ENCODE measurements around the gene ARMH4. TPM values are rescaled to one million over a fixed set of nuclear protein-coding genes. Genes with fewer than 3 reads are reported as not detected.

Gene ARMH4
- total and polyA plus RNA-seq, 10 donors, result 0.02 to 3.7 (median 1.2) TPM

DNA sequence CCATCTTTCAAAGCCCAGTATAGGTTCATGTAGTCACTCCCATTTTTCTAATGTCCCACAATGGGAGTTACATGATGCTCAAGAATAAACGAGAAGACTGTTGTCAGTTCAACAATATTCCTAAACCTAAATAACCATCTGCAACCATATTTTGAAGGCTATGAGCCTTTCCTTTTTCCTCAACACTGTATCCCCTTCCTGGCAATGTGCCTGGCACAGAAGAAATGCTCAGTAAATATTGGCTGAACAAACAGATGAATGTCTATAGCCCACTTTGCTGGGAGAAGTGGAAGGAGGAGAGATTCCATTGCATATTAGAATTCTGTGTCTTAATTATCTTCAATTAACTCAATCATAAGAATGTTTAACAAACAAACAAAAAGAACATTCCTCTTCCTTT lies 6.1 kb downstream of the ARMH4 start:
- WGBS, 5 donors, result 58 to 87% (median 79%) methylated on average over 1 of the region's 1 CpG
- H3K27ac ChIP-seq, result no peak overlapping the region

DNA sequence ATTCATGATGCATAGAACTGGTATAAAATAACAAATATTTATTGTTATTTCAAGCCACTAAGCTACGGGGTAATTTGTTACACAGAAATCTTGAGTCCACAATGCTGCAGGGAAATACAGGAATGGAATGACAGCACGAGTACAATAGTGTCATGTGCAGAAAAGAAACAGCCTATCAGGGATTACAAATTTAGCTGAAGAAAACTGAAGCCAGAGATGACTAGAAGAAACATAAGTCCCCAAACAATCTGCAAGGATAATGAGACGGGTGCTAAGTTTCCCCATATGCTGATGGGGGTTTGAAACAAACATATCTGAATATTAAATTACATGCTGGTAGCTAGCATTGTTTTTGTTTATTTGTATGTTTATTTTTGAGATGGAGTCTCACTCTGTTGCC lies 8.9 kb downstream of the ARMH4 start:
- DNase-seq, result no peak
- Histone ChIP-seq H3K36me3 (no peaks in the 10 kb centered on the region), H3K4me3 (no peak overlapping the region), H3K4me1 (no peaks in the 10 kb centered on the region), H3K27ac (no peak overlapping the region), H3K27me3 (replicated peaks in 1 of 7) (peaks cover 0 to 10% (median 0%) of the 10 kb centered on the region in 7 donors), H3K9me3 (no peaks in the 10 kb centered on the region)
- WGBS, 5 donors, result 80 to 91% (median 84%) methylated on average over 3 of the region's 3 CpGs
- intact Hi-C loops (cut with DNase I; ENCODE audit: low total_unique reads), result no loop called here
- TF ChIP-seq, protein P1, sequence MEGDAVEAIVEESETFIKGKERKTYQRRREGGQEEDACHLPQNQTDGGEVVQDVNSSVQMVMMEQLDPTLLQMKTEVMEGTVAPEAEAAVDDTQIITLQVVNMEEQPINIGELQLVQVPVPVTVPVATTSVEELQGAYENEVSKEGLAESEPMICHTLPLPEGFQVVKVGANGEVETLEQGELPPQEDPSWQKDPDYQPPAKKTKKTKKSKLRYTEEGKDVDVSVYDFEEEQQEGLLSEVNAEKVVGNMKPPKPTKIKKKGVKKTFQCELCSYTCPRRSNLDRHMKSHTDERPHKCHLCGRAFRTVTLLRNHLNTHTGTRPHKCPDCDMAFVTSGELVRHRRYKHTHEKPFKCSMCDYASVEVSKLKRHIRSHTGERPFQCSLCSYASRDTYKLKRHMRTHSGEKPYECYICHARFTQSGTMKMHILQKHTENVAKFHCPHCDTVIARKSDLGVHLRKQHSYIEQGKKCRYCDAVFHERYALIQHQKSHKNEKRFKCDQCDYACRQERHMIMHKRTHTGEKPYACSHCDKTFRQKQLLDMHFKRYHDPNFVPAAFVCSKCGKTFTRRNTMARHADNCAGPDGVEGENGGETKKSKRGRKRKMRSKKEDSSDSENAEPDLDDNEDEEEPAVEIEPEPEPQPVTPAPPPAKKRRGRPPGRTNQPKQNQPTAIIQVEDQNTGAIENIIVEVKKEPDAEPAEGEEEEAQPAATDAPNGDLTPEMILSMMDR (IDR thresholded peaks at IDR 0.05 in 8 of 11, conservative IDR thresholded peaks at IDR 0.05 in 3 of 11), result no peak
- TF ChIP-seq POLR2A (IDR thresholded peaks at IDR 0.05) (no peak), POLR2AphosphoS5 (IDR thresholded peaks at IDR 0.05) (no peak)

More for the DNA sequence above, 6.1 kb downstream of the ARMH4 start:
- H3K27me3 ChIP-seq (replicated peaks in 1 of 7), result peaks cover 0 to 36% (median 6%) of the 10 kb centered on the region in 7 donors
- H3K36me3 ChIP-seq, result no peaks in the 10 kb centered on the region
- no peaks in the 10 kb centered on the region for H3K9me3 ChIP-seq
- no peak for DNase-seq
- TF ChIP-seq POLR2AphosphoS5 (IDR thresholded peaks at IDR 0.05), result no peak
- TF ChIP-seq POLR2A (IDR thresholded peaks at IDR 0.05), result no peak
- TF ChIP-seq, protein P1 (IDR thresholded peaks at IDR 0.05 in 8 of 11, conservative IDR thresholded peaks at IDR 0.05 in 3 of 11), result no peak
- peaks cover 0 to 3% (median under 1%) of the 10 kb centered on the region in 6 donors for H3K4me1 ChIP-seq
- intact Hi-C loops (cut with DNase I; ENCODE audit: low total_unique reads), result no loop called here
- H3K4me3 ChIP-seq, result no peak overlapping the region

DNA sequence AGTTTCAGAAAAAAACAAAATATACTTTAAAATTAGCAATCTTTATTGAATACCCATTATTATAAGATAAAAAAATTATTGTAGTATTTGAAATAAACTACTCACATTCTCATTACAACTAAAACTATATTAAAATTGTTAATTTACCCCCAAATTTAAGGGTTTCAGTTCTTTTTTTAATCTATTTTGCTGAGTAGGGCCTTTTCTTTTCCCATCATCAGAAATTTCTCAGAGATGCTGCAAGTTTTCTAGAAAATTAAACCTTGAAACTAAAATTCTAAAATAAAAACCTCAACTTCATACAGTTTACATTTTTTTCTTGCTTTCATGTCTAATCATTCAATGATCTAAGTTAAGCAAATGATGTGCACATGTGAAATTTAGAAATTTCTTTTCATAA lies 10.1 kb downstream of the ARMH4 start:
- Histone ChIP-seq H3K9me3 (no peaks in the 10 kb centered on the region), H3K4me1 (no peaks in the 10 kb centered on the region), H3K27ac (no peak overlapping the region), H3K4me3 (no peak overlapping the region), H3K27me3 (replicated peaks in 1 of 7) (no peaks in the 10 kb centered on the region), H3K36me3 (no peaks in the 10 kb centered on the region)
- DNase-seq, result no peak
- intact Hi-C loops (cut with DNase I; ENCODE audit: low total_unique reads), result no loop called here
- TF ChIP-seq, protein P1 (IDR thresholded peaks at IDR 0.05 in 8 of 11, conservative IDR thresholded peaks at IDR 0.05 in 3 of 11), result no peak
- TF ChIP-seq POLR2A (IDR thresholded peaks at IDR 0.05) (no peak), POLR2AphosphoS5 (IDR thresholded peaks at IDR 0.05) (no peak)

DNA sequence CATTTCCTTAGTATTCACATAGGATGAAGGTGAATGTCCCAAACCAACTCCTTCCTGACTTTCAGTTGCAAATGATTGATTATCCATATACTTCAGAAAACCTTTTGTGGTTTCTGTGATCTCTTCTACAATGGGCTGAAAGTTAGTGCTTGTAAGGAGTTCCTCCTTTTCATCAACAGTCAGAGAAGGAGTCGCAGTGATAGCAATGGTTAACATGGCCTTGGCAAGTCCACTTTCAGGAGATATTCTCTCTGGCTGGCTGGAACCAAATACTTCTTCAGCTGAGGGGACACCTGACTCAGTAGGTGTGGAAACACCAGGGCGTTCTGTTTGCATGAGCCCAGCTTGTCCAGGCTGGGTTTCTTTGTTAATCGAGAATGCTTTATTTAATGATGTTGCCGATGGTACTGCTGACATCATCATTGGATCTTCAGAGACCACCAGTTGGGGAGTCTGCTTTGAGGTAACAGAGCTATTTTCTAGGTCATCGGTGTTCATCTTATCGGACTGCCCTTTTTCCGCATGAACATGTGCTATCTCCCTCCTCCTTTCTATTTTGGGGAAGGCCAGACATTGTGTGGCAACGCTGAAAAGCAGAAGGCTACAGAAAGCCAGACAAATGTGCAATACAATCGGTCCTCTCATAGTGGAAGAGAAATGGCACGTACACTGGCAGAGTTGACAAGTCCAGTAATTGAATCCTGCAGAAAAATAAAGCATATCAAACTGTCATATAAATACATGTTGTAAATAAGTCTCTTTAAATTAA lies 13.1 kb downstream of the ARMH4 start:
- Histone ChIP-seq H3K36me3 (no peaks in the 10 kb centered on the region), H3K27ac (no peak overlapping the region), H3K4me1 (no peaks in the 10 kb centered on the region), H3K9me3 (no peaks in the 10 kb centered on the region), H3K4me3 (no peak overlapping the region), H3K27me3 (replicated peaks in 1 of 7) (no peaks in the 10 kb centered on the region)
- WGBS, 5 donors, result 56 to 71% (median 65%) methylated on average over 10 of the region's 10 CpGs
- no peak for DNase-seq
- intact Hi-C loops (cut with DNase I; ENCODE audit: low total_unique reads), result no loop called here
- no peak for TF ChIP-seq POLR2AphosphoS5 (IDR thresholded peaks at IDR 0.05)
- TF ChIP-seq, protein P1 (IDR thresholded peaks at IDR 0.05 in 8 of 11, conservative IDR thresholded peaks at IDR 0.05 in 3 of 11), result no peak

Data from spleen (tissue), 11 donors.